NCI-H2196 treated with DMSO at 0.1 percent for 48 hours (cell line): Measurements from ENCODE around the gene KIAA1755.
A peak's percentile ranks its signal among the peaks of the same experiment; 100 is the strongest.

Source experiments
- DNase-seq: peaks from one replicate; lab custom pipeline; 2025; ENCODE audit not compliant: unreplicated experiment; lab: John Stamatoyannopoulos, UW

KIAA1755 gene

GRCh38 chr20:38222231-38222922 lies 38.2 kb downstream of the KIAA1755 start:
- DNase-seq, result no peak

- peak; percentile 19 for DNase-seq
Observed at GRCh38 chr20:38221119-38221589, 39.4 kb downstream of the KIAA1755 start.

- no peak for DNase-seq
Observed at GRCh38 chr20:38220587-38221118, 39.9 kb downstream of the KIAA1755 start.

GRCh38 chr20:38219006-38219950 lies 41.3 kb downstream of the KIAA1755 start:
- no peak for DNase-seq

GRCh38 chr20:38218566-38218885 lies 42.0 kb downstream of the KIAA1755 start:
- no peak for DNase-seq

- DNase-seq, result no peak
Observed at GRCh38 chr20:38217791-38218565, 42.6 kb downstream of the KIAA1755 start.

GRCh38 chr20:38216746-38217595 lies 43.6 kb downstream of the KIAA1755 start:
- no peak for DNase-seq

GRCh38 chr20:38216201-38216600 lies 44.3 kb downstream of the KIAA1755 start:
- DNase-seq, result no peak

GRCh38 chr20:38215194-38216182 lies 45.0 kb downstream of the KIAA1755 start:
- DNase-seq, result no peak

GRCh38 chr20:38214256-38215193 lies 46.0 kb downstream of the KIAA1755 start:
- no peak for DNase-seq

GRCh38 chr20:38213607-38213940 lies 47.0 kb downstream of the KIAA1755 start:
- DNase-seq, result no peak

- no peak for DNase-seq
Observed at GRCh38 chr20:38212806-38213606, 47.5 kb downstream of the KIAA1755 start.

- no peak for DNase-seq
Observed at GRCh38 chr20:38211200-38212097, 49.1 kb downstream of the KIAA1755 start.

GRCh38 chr20:38210741-38211140 lies 49.8 kb downstream of the KIAA1755 start:
- DNase-seq, result no peak

- DNase-seq, result no peak
Observed at GRCh38 chr20:38209736-38210405, 50.7 kb downstream of the KIAA1755 start.
